Measurements from ENCODE around the gene NTRK2.

Gene NTRK2

DNA sequence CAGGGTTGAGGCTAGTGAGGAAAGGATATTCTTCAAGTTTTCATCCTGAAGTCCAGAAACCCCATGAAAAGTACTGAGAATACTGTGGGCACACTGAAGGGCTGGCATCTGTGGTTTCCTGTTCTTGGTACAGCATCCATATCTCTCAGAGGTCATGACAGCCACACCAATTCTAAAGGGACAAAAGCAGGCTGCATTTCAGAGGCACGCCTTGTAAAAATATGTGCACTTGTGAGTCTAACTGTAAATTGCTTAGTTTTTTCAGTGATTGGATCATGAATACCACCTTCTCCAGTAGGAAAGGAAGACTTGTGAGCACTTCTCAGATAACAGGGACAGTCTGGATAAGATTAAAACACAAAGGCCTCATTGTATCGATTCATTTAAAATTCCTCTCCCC, 230.9 kb downstream of the NTRK2 start:
- no peak for DNase-seq

DNA sequence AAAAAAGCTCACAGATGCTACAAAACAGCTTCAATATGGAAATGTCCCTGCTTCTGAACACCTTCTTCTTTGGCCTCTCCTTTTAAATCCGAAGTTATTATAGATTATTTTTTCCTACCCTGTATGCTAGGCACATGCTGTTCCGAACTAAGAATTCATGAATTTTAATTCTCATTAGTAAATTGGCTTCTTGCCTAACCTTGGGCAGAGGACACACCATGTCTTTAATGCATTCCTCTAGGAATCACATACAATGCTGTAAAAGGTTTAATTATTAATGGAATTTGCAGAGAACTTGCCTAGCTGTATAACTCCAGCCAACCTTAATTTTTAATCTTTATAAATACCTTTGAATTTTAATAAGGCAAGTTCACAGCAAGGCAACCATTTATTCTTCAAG, 234.4 kb downstream of the NTRK2 start:
- DNase-seq = no peak

DNA sequence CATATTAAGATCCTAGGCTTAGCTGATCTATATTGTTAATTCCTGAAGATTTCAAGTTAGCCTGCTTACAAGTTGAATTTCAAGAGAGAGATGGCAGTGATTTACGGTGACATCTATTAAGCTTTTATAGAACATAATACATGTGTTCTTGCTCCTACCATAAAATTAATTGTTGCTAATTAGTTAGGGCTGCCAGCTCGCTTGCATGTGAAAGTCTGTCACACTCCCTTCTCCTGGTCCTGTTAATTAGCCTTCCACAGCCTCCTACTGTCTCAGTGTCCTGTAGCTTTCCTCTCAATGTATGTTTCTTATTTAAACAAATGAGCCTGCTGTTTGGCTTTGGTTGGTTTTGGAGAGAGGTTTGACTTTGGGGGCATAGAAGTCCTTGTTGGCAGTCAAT, 247.2 kb downstream of the NTRK2 start:
- no peak for DNase-seq

DNA sequence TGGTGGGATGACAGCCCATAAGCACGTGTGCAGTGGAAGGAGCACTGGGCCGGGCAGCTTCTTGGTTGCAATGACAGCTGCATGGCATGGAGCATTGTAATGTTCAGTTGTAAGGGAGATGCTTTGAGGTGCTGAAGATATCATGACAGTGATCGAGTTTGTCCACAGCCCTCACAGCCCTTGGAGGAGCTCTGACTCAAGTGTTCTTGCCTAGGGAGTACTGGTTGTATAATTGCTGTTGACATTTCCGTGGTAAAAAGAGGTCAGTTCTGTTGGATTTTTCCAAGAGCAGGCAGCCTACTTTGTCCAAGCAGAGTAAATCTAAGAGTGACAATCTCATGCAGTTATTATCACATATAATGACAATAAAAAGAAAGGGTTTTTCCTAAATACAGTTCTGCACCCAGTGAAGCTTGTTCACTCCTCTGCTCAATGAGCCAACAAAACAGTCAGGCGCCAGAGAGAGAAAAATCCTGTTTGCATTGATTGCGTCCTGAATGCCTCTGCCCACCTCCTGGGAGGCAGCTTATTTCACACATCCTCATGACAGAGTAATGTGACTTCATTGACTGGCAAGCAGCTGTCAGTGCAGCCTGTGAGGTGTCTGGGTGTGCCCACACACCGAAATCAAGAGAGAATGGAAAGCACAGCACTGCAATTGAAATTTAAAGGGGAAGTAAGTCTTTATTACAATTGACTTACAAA, 248.0 kb downstream of the NTRK2 start:
- DNase-seq = no peak

DNA sequence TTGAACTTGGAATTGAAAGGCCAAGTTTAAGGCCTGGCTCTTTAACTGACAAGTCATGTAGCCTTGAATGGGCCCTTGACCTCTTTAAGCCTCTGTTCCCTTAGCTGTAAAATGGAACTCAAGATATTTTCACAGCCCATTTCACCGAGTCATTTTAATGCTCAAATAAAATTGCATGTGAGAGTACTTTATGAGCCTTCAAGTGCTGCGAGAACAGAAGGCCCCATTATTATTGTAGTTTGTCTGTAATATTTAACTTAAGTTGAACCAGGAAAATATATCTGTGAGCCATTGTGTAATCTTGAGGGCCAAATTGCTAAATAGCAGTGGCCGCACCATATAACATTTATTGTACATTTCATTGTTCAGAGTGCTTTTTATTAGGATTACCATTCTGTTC, 249.9 kb downstream of the NTRK2 start:
- DNase-seq = no peak

DNA sequence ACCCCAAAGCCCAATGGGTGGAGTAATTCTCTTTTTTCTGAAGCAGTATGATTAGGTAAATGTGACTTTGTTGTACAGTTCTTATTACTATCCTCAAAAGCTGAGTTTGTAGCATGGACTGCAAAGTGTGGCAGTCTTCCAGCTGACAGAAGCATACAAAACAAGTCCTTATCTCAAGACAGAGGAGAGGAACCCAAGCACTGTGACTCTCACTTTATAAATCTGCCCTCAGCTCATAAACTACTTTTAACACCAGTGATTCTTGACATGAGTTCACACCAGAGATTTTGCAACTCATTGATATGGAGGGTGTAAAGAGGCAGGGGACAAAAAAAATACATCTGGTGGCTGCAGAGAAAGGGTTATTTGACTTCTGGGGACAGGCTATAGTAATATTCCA, 251.6 kb downstream of the NTRK2 start:
- no peak for DNase-seq

DNA sequence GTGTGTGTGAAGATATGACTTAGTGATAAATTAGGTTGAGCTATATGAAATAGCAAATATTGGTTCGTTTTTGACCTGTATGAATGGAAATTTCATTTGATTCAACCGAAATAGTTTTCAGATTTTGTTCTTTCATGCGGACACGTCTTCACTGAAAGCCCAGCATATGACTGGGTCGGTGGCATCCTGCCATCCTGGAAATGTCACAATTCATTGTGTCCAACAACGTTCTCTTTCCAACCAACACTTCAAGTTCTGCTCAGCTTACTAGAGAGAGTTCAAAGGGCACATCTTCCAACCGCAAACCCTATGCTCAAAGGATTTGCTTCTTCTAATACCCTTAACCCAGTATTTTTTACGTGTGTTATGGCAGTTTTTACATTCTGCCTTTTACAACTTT, 252.5 kb downstream of the NTRK2 start:
- no peak for DNase-seq

DNA sequence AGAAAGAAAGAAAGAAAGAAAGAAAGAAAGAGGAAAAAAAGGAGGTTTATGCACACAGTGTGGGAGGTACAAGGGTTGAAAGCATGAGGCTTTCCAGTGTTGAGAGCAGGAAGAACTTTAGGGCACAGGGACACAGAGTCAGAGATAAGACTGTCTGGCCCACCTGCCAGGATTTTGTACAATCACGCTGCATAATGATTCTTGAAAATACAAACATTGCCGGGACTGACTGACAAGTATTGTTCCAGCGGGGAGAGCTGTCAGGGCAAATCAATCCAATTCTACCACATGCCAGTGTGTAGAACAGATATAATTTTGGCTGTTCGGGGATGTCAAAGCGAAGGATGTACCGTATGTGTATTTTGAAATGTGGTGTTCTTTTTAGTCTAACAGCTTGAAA, 254.7 kb downstream of the NTRK2 start:
- DNase-seq = no peak

DNA sequence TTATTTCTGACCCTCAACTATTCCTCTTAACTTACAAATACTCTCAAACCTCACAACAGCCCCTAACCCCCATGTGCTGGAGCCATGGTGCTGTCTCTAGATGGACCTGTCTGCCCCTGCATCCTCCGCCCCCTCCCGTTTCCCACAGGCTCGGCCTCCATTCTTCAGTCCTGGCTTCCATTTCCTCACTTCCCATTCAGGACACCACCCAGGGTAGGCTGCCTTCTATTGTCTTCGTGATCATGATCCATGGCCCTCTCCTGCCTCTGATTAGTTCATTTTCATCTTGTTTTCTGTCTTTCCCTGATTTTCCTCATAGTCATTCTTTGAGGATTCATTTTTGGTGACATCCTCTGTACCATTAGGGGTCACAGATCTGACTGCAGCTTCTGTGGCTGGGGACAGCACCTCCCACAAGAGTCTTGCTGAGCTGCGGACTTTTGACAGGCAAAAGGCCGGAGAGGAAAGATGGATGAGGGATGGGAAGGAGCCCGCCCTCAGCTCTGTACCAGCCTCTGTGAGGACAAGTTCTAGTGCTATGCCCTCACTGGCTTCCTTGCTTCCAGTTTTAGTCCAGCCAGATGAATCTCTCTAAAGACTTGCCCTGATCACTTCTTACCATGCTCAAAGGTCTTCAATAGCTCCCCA, 255.8 kb downstream of the NTRK2 start:
- no peak for DNase-seq

DNA sequence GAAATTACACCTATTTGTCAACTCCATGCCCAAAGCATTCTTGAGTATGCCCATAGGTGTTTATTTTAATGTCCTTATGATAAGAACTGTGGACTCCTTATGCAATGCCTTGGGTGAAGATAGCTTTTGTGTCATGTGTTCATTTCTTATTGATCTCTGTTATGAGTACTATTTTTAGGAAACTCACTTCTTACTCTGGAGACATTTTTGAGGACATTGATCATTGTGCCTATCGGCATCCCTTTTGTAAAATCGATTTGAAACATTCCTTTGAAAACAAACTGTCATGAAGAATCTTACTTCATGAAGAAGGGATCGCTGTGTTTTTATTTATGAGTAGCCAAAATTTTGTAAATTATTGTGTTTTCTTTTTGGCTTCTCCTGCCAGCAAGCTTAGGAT, 257.3 kb downstream of the NTRK2 start:
- DNase-seq = no peak

DNA sequence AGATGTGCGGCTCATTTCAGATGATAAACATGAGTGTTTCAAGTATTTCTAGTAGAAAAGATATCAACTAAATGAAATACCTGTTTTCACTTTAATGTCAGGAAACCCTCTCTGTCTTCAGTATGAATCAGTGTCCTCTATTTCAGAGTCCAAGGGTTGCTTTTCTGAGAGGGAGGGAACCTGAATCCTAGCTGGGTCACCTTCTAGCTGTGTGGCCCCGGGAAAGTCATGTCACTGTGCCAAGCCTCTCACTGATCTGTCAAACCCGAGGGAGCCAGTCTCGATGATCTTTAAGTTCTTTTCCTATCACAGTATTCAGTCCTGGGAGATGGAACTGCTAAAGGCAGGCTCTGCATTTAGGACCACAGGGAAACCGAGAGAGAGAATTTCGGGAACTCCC, 258.9 kb downstream of the NTRK2 start:
- DNase-seq = no peak

DNA sequence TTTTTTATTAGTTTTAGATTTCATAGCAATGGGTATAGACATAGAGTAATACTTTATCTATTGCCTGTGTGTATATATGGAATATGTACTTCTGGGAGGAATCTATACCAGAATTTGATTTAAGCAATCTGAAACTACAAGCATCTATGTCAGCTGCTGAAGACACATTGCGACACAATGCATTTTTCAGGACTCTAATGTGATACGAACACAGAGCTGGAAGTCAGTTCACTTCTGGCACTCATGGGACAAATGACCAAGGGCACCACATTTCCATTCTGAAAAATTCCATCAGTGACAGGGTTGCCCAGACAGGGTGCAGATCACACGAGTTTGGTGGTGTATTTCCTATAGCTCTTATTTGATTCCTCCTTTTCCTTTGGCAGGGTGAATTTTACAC, 259.5 kb downstream of the NTRK2 start:
- no peak for DNase-seq

DNA sequence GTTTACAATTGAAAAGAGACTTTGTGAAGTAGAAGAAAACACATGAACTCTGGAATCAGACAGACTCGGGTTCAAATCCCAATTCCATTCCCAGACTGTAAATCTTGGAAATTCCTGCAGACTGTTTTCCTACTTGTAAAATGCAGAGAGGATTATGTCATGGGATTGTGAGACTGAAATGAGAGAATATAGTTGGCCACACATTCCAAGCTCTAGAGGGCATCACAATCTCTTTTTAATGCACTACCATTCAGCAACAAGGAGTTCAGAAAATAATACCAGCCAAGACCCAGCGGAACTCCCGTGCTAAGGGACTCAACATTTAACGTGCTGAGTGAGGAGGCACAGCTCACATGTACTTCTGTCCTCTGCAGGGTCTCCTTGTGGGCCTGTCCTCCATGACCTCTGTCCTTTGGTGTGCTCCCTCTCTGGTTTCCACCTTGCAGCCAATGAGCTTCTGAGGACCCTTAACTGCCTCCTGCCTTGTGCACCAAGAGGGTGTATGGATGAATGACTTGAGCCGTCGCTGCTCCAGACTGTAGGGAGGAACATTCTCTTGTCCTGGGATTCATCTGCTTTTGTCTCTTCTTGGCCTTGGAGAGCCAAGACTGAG, 263.5 kb downstream of the NTRK2 start:
- no peak for DNase-seq

DNA sequence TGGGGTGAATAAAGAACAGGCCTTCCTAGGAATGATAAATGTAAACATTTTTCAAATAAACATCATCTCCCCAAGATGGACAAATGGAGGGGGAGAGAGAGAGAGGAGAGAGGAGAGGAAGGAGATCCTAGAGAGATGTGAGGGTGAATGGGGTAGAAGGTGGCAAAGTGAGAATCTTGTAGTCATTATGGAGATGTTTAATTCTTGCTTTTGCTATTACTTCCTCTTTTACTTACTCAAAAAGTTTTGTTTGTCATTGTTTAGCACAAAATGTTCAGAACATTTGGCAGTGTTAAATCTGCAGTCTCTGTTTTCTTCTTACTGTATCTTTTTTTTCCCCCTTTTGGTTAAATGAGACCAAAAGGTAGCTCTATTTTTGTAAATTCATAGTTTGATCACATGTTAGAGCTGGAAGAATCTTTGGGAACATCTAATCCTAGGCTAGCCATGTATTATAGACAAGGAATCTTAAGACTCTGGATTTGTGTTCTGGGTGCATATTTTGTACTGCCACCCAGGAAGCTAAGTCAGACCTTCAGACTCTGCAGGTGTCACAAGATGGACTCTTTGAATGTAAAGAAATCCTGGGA, 266.1 kb downstream of the NTRK2 start:
- no peak for DNase-seq

DNA sequence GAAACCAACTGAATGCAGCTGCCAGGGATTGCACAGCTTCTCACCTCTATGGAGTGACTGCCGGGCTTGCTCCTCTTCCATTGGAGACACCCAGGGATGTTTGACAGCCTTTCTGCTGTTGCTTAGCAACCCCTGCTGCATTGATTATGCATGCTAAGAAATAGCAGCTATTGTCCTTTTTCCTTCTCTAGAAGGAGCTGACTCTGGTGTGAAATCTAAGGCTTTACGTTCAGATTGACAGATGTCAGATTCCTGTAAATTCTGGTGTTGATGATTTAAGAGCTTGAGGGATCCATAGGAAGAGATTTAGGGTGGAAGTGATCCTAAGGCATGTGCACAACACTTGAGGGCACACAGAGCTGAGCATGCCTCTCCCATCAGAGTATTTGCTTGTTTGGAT, 267.7 kb downstream of the NTRK2 start:
- no peak for DNase-seq

DNA sequence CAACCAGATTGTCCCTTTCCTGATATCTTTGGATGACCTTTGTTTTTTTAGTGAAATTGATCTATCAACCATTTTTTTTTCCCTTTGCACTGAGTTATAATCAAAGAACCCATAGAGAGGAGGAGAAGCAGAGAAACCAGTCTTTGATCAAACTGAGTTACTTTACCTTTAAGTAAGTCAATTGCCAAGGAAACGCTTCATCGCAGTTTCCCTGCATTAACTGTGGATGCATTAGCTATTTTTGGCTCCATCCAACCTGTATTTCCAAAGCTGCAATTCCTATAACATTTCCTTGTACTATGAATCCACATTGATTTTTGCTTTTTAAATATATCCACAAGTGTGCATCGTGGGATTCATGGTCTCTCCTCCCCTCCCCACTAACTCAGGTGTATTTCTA, 268.1 kb downstream of the NTRK2 start:
- DNase-seq = no peak

DNA sequence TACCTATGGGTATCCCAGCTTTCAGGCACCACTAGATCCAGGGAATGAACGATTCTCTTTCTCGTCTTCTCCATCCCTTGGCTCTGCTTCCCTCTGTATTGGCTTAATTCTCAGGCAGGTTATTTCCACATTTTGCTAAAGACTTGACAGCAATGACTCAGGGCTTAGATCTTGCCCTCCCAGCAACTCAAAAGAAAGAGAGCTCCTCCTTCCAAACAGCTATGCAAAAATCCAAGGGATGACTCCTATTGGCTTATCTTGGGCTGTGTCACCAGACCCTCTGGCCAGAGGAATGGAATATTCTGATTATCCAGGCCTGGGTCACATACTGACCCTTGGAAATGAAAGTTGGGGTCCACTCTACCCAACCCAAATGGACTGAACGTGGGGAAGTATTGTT, 270.2 kb downstream of the NTRK2 start:
- DNase-seq = no peak

DNA sequence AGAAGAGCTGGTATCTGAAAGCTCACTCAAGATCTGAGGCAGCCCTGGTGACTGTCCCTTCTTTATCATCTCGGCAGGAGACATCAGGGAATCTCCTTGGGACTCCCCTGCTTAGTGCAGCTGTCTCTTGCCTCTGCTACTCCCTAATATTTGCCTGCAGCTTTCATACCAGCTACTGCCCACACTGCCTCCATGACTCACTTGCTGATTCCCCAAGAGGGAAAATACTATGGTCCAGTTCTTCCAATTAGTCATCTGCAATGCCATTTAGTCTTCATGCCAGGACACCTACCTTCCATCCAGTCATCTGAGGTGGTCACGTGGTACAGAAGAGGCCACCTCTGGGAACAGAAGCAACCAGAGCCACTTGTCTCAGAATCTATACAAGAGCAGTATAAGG, 270.8 kb downstream of the NTRK2 start:
- DNase-seq = no peak

DNA sequence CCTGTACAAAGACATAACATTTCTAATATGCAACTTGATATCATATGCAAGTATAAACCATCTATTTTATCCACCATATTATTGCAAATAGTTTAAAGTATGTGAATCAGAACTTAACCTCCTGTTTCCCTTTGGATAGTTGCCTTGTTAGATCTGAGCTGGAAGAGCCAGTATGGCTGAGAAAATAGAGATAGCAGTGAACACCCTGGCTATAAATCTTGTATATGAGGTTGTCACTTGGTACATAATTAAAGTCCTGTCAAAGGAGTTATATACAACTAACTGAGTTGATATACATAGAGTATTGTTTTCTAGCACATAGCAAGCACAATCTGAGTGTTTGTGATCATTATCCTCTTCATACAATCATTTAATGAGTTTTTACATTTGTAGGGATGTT, 272.3 kb downstream of the NTRK2 start:
- DNase-seq = no peak

DNA sequence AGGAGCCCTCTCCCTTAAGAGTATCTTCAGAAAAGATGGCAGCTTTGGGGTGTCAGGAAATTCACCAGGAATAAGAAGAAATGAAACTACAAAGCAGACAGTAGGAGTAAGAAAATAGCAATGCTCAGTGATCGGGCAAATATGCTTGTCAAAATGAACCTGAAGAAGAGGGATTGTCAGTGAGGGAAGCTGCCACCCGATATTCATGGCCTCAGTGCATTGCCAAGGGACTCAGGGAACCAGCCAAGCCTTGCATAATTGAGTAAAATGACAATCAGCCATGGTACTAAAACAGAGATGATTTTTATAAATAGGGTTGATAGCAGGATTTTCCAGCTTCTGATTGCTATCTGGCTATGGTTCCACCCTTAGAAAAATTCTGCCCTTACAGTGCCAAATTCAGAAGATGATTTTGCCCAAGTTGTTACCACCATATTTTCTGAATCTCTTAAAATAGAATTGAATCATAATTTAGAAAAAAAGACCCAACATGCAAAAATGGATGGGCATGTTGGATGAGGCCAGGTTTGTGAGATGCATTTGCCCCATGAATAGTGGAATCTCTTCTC, 274.0 kb downstream of the NTRK2 start:
- no peak for DNase-seq

DNA sequence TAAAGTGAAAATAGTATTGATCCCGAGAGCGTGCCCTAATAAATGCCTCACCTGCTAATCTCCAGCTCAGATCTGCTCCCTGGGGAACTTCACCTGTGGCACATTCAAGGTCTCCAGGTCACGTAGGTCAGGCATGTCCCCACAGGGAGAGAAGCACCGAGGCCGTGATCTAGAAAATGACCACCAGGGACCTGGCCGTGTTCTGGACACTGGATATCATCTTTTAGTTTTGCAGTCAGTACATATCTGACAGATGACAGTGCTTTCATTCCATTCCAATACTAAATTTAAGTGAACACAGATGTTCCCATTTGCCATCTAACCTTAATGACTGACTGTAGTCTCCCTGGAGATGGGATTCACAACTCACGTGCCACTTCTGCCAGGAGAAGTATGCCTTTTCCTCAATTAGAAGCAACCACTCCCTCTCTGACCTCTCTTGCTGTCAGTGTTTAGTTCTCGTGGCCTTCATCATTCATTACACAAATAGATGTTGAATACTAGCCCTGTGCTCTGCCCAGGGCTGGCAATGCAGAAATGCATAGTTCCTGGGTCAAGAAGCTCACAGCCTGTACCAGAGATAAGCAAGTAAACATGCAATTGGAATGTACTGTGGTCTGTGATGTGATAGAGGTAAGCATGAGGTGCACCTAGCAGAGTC, 276.5 kb downstream of the NTRK2 start:
- DNase-seq = no peak

DNA sequence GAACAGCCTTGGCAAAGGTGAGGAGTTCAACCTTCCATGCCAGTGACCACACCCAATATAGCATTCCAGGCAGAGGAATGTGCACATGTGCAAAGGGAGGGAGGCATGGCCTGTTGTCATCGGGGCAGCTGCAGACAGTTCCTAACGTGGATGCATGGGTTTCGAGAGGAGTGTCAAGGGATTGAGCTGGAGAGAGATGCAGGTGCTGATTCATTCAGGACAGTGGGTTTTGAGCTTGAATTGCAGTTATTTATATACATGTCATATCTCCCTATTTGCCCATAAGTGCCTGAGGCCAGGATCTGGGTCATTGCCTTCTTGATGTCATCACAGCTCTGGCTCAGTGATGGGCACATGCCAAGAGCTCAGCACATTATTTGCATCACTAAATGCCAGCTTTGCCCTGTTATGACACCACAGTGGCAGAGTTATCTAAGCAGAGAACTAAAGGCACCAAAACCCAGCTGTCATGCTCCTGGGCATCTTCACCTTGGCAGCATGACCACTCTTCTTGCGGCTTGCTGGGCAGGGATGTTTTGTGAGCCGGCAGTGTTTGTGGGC, 278.0 kb downstream of the NTRK2 start:
- DNase-seq = no peak

DNA sequence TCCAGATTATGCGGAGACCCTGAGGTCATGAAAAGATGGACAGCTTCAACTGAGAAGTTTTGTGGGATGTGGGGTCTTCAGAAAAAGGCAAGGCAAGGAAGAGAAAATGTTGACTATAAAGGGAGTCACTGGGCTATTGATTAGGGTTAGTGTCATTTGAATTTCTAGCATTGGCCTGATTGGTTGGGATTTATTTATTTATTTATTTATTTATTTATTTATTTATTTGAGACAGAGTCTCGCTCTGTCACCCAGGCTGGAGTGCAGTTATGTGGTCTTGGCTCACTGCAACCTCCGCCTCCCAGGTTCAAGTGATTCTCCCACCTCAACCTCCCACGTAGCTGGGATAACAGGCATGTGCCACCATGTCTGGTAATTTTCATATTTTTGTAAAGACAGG, 279.7 kb downstream of the NTRK2 start:
- DNase-seq = no peak

All from stimulated activated CD4-positive, alpha-beta T cell treated with anti-CD3 and anti-CD28 coated beads, Interleukin-12 subunit alpha, Interleukin-12 subunit beta, amount 100 ng/mL, for 4 hours (primary cell).